Kidney (tissue), 14 donors: Measurements from ENCODE around the gene CCSER1. TPM values are rescaled to one million over a fixed set of nuclear protein-coding genes. Genes with fewer than 3 reads are reported as not detected.
A peak's percentile ranks its signal among the peaks of the same experiment; 100 is the strongest.

ENCODE experiments used
- DNase-seq, 5 donors: peaks; one replicate each; pipeline ENCODE4 v3.0.0-alpha.2; 2013 to 2020
- FAIRE-seq: peaks from 2 replicates; lab custom pipeline; 2012; peaks lifted over from hg19 to GRCh38; lab: Jason Lieb, UNC
- H3K27ac ChIP-seq, 2 donors: one replicate each; pipeline ENCODE4 v1.7.0; 2013; ENCODE audit warnings: low read depth in 2 of 2, low read length in 2 of 2, inconsistent platforms in 1 of 2
- H3K27me3 ChIP-seq: one replicate; pipeline ENCODE4 v1.7.1; 2013; ENCODE audit warnings: low read length, inconsistent platforms; ENCODE audit not compliant: control insufficient read depth, insufficient read depth
- H3K36me3 ChIP-seq, 3 donors: one replicate each; pipeline versions ENCODE4 v1.7.0 to v1.7.1; 2013; ENCODE audit warnings: low read length in 3 of 3, control low read depth in 1 of 3, inconsistent platforms in 1 of 3; ENCODE audit not compliant: insufficient read depth in 3 of 3, control insufficient read depth in 2 of 3
- H3K4me1 ChIP-seq, 3 donors: one replicate each; pipeline versions ENCODE4 v1.7.0 to v1.7.1; 2013; ENCODE audit warnings: low read length in 3 of 3, inconsistent platforms in 1 of 3, low read depth in 1 of 3; ENCODE audit not compliant: control insufficient read depth in 2 of 3, insufficient read depth in 2 of 3
- H3K4me3 ChIP-seq, 3 donors: one replicate each; pipeline versions ENCODE4 v1.7.0 to v1.8.1; 2013; ENCODE audit warnings: low read length in 3 of 3, control low read depth in 1 of 3, inconsistent platforms in 1 of 3
- H3K9ac ChIP-seq, 3 donors: one replicate each; pipeline versions ENCODE4 v1.7.0 to v1.7.1; 2013; ENCODE audit warnings: low read length in 3 of 3, control low read depth in 1 of 3, inconsistent platforms in 1 of 3
- H3K9me3 ChIP-seq, 3 donors: one replicate each; pipeline versions ENCODE4 v1.7.0 to v1.7.1; 2013; ENCODE audit warnings: low read length in 3 of 3, control low read depth in 1 of 3, inconsistent platforms in 1 of 3; ENCODE audit not compliant: control insufficient read depth in 2 of 3, insufficient read depth in 1 of 3
- intact Hi-C: fragments of 100-400 bp; cut with DNase I; formaldehyde crosslinking; loops from one replicate; pipeline ENCODE4 v1.11.1; 2022
- polyA plus RNA-seq: library from polyadenylated mRNA; stranded (reverse); fragments of 350-450 nt; fragmentation: Illumina TruSeq; extraction: RNeasy Lipid Tissue Mini Kit (QIAGEN cat#74804); gene quantifications from one replicate; pipeline ENCODE4 v1.2.3, GENCODE V29; 2014; ENCODE audit warnings: low read depth, low replicate concordance; ENCODE audit not compliant: insufficient read depth
- total RNA-seq: library from RNA; stranded (reverse); fragmentation: NEBNext Ultra II Directional; extraction: Animal tissue kit (Norgen Biotek cat#: 25700); gene quantifications from one replicate; pipeline ENCODE4 v1.2.1, GENCODE V29; 2021
- TF ChIP-seq, protein P1 (sequence below): IDR thresholded peaks from 3 replicates; pipeline ENCODE4 v1.5.1; 2012; ENCODE audit warnings: mild to moderate bottlenecking, moderate library complexity, borderline replicate concordance; ENCODE audit not compliant: insufficient read depth; ENCODE audit errors: extremely low read depth
- donor health status: control.
- donor health status: control.
- donor health status: control.
- donor health status: control.
- donor health status: control.
- donor health status: DM: yes; HTN: yes; CAD: no.
- donor health status: Normal renal cell carcinoma (clear cell type).

CCSER1 gene
- total and polyA plus RNA-seq, 2 donors from 2014 or later = 4.2 to 26.8 TPM

DNA sequence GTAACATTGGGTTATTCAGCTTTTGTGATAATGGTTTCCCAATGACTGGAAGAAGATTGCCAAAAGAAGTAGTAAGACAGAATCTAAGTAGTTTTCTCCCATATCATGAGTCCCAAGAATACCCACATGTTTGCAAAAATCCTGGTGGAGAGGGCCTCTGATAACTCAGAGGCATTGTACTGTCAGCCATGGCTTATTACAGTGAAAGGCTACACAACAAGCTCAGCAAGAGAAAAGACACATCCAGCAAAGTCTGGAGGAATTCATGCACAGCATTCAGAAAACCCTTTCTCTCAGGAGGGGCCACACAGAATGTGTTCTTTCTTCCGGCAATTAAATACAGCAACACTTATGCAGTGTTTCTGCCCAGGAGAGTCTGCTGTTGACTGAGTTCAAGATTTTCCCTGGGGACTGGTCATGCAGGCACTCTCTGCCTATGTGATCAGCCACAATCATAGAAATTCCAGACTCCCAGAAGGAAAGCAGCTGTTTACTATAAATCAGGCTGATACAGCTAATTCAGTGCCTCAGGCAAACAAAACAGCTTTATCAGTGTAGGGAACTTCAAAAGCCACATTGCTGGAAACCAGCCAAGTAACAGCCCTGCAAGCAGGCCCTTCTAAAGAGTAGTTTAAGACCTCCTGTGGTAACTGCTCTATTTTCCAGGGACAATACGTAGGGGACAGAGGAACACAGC is 937.1 kb downstream of the CCSER1 start:
- Histone ChIP-seq H3K4me3 (no peak overlapping the region), H3K9ac (no peak overlapping the region), H3K9me3 (no peaks in the 10 kb centered on the region), H3K27me3 (no peaks in the 10 kb centered on the region), H3K36me3 (no peaks in the 10 kb centered on the region), H3K27ac (no peak overlapping the region), H3K4me1 (no peaks in the 10 kb centered on the region)
- TF ChIP-seq, protein P1, sequence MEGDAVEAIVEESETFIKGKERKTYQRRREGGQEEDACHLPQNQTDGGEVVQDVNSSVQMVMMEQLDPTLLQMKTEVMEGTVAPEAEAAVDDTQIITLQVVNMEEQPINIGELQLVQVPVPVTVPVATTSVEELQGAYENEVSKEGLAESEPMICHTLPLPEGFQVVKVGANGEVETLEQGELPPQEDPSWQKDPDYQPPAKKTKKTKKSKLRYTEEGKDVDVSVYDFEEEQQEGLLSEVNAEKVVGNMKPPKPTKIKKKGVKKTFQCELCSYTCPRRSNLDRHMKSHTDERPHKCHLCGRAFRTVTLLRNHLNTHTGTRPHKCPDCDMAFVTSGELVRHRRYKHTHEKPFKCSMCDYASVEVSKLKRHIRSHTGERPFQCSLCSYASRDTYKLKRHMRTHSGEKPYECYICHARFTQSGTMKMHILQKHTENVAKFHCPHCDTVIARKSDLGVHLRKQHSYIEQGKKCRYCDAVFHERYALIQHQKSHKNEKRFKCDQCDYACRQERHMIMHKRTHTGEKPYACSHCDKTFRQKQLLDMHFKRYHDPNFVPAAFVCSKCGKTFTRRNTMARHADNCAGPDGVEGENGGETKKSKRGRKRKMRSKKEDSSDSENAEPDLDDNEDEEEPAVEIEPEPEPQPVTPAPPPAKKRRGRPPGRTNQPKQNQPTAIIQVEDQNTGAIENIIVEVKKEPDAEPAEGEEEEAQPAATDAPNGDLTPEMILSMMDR = no peak
- peak; percentile 26 to 97 (median 81) for DNase-seq
- intact Hi-C loops = no loop called here
- no peak for FAIRE-seq

DNA sequence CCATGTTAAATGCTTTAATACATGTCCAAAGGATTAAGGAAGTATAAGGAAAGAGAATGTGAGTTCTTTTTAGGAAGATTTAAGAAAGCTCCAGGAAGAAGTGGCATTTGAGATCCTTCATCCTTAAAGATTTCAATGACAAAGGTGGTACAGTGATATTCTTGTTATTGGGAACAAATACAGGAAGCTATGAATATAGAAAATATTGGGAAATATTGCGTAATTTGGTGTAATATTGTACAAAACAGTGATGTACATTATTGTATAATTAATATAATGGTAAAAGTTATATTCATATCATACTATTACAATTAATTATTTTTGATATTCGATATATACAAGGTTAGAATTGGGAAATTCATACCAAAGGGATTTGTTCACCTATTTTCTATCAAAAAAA is 937.9 kb downstream of the CCSER1 start:
- FAIRE-seq = no peak
- no peak for DNase-seq
- Histone ChIP-seq H3K4me1 (no peaks in the 10 kb centered on the region), H3K27ac (no peak overlapping the region), H3K9me3 (no peaks in the 10 kb centered on the region), H3K4me3 (no peak overlapping the region), H3K36me3 (no peaks in the 10 kb centered on the region), H3K27me3 (no peaks in the 10 kb centered on the region), H3K9ac (no peak overlapping the region)
- TF ChIP-seq, protein P1 = no peak
- intact Hi-C loops = no loop called here

DNA sequence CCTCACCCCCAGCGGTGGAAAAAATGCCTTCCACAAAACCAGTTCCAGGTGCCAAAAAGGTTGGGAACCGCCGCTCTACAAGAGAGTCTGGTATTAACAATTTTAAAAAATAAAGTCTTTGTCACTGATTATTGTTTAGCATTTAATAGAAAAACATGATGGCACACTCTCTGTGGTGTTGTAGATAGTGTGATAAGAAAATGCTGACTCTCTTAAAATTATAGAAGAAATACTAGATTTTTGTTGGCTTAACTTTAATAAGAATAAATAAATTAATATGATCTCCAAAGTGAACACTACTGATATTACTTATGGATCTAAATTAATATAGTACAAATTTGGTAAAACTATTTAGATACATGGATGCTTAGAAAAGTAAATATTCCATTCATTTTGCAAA is 943.5 kb downstream of the CCSER1 start:
- no peaks in the 10 kb centered on the region for H3K9me3 ChIP-seq
- no peak overlapping the region for H3K4me3 ChIP-seq
- DNase-seq (no peak), FAIRE-seq (no peak)
- H3K36me3 ChIP-seq = no peaks in the 10 kb centered on the region
- no peak overlapping the region for H3K9ac ChIP-seq
- intact Hi-C loops = no loop called here
- H3K27me3 ChIP-seq = no peaks in the 10 kb centered on the region
- H3K4me1 ChIP-seq = no peaks in the 10 kb centered on the region
- TF ChIP-seq, protein P1 = no peak
- no peak overlapping the region for H3K27ac ChIP-seq

DNA sequence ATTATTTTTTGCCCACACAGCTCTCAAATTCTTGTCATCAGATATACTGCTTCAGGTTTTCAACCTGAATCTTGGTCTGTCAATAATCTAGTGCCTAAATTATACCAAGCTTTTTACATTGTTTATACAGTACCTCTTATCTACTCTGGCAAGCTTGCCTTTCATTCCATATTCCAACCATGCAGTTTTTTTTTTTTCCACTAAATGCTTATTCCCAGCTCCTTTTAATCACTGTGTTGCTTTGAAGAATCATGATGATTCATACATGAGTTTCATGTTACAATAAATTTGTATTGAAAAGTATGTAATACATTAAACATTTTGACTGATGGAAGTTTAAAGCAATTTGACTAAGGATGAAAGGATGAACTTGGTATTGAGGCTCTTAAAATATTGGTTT is 949.0 kb downstream of the CCSER1 start:
- H3K27ac ChIP-seq = no peak overlapping the region
- no peaks in the 10 kb centered on the region for H3K4me1 ChIP-seq
- DNase-seq (no peak), FAIRE-seq (no peak)
- no peaks in the 10 kb centered on the region for H3K36me3 ChIP-seq
- intact Hi-C loops = no loop called here
- no peak overlapping the region for H3K9ac ChIP-seq
- H3K27me3 ChIP-seq = no peaks in the 10 kb centered on the region
- no peak overlapping the region for H3K4me3 ChIP-seq
- peaks cover 0 to 4% (median 0%) of the 10 kb centered on the region in 3 donors for H3K9me3 ChIP-seq
- TF ChIP-seq, protein P1 = no peak
